HG03442 (cell line): ENCODE data around the gene LPAR1.

Experiments
- ATAC-seq: cut with Tn5 transposase; IDR thresholded peaks from one replicate; pipeline ENCODE4 v1.9.1; 2021; ENCODE audit warnings: mild to moderate bottlenecking, moderate library complexity; ENCODE audit not compliant: unreplicated experiment

The LPAR1 gene

DNA sequence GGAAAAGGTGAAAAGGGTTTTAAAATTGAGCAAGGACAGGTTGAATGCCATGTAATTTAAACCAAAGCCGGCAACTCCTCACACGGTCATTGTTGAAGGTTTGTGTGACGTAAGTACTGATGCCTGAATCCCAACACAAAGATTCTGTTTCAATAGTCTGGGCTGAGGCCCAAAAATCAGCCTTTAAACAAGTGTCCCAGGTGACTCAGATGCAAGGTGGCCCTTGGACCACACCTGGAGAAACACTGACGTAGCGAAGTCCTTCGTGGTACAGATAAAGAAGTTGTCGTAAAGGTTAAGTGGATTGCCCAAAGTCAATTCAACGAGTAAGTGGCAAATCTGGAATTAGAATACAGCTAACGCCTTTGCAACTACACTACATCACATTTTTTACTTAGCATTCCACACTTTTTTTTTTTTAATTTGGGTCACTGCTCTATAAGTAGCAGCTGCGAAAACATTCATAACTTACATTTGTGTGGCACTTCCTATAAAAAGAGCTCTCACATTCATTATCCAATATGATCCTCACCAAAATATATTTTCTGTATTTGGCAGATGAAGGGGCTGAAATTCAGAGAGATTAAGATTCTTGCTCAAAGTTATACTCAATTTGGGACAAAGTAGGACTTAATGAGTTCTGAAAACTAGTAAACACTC lies 111.3 kb downstream of the LPAR1 start:
- ATAC-seq, result no peak

- no peak for ATAC-seq
Observed at GRCh38 chr9:110923601-110924000, 114.7 kb downstream of the LPAR1 start.

DNA sequence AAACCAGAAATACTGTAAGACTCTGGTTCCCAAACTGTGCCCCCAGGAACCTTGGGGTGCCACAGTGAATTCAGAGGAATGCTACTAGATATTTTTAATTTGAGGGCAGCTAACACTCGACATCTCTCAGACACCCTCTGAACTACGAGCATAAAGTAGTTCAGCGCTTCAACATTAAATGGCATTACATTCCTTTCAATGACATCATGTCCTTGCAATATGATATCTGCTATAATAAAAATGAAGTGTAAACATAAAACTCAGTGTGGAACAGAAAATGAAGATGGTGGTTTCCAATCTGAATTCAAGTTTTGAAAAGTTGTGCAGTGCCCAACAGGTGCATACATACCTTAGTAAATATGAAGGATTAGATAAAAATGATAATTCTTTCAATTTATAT lies 116.1 kb downstream of the LPAR1 start:
- no peak for ATAC-seq

- ATAC-seq, result no peak
Observed at GRCh38 chr9:110921705-110922104, 116.6 kb downstream of the LPAR1 start.

DNA sequence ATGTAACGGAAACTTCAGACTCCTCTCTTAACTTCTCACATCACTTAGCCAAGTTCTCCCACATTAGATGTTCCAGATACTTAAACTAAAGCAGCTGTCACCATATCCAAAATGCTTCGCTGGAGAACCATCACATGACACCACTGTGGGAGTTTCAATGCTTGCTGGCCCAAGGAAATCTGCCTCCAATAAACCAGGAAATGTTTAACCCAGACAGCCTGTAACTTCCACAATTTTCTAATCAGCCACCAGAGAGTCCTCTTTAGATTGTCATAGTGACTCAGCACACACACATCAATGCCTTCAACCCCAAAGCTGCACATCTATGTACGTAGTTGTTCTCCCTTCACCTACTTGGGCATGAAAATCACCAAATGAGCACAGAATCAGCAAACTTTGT lies 118.7 kb downstream of the LPAR1 start:
- ATAC-seq, result no peak

DNA sequence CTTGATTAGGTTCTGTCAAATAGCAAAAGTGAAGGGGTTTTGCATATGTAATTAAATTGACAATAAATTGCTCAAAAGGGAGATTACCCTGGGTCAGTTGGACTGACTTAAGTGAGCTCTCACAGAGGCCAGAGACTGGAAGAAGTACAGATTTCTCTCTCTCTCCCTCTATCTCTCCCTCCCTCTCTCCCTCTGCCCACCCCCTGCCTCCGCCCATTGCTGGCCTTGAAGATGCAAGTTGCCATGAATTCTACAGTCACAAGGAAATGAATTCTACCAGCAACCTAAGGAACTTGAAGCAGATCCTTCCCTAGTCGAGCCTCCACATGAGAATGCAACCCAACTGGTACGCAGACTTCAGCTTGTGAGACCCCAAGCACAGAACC lies 119.2 kb downstream of the LPAR1 start:
- ATAC-seq, result no peak

GRCh38 chr9:110918316-110919049 lies 119.8 kb downstream of the LPAR1 start:
- no peak for ATAC-seq

- ATAC-seq, result no peak
Observed at GRCh38 chr9:110916403-110916802, 121.9 kb downstream of the LPAR1 start.

- no peak for ATAC-seq
Observed at GRCh38 chr9:110912419-110913291, 125.6 kb downstream of the LPAR1 start.

GRCh38 chr9:110911659-110912418 lies 126.4 kb downstream of the LPAR1 start:
- no peak for ATAC-seq

DNA sequence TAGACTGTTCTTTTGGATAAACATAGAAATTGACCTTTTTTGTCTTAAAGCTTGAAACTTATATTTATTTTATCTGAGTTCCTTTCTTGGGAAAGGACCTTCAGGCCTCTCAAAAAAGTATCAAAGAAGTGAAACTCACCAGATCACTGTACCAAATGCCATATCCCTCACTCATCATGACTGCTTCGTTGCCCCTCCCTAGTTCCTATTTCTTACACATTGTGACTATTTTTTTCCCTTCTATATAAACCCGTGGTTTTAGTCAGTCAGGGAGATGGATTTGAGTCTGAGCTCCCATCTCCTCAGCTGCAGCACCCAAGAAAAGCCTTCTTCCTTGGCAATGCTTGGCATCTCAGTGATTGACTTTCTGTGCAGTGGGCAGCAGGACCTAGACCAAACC lies 129.4 kb downstream of the LPAR1 start:
- no peak for ATAC-seq

DNA sequence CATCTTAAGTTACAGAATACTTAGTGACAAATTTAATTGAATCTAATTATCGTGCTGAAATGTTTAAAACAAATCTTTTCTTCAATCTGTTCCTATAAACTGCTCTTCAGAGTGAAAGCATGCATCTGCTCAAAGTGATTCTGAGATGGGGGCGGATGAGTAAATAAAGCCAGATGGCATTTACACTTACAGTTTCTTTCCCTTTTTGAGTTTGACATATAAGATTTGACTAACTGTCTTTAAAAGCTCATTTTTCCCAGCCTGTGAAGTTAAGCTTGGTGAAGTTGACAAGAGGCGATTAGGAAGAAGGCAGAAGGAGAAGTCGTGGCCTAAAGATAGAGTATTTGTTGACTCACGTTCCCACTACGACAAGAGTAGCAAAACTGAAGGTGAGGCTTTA lies 137.4 kb downstream of the LPAR1 start:
- no peak for ATAC-seq

DNA sequence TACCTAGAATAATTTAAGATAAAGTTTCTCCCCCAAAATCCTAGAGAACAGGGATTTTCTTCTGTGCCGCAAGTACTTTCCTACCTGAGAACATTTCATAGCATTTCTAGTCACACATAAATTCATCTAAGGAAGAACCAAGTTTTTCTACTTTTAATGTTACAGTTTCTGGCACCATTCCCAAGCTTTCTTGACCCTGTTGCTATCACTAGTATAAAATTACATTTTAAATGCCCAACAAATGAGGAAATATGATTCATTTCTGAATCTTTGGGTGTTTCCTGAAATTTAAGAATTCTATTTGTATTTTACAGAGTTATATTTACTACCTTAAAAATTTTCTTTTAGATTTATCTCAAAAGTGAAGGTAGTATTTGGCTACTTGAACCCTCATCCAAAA lies 137.8 kb downstream of the LPAR1 start:
- no peak for ATAC-seq

- ATAC-seq, result no peak
Observed at GRCh38 chr9:110898866-110899265, 139.4 kb downstream of the LPAR1 start.

DNA sequence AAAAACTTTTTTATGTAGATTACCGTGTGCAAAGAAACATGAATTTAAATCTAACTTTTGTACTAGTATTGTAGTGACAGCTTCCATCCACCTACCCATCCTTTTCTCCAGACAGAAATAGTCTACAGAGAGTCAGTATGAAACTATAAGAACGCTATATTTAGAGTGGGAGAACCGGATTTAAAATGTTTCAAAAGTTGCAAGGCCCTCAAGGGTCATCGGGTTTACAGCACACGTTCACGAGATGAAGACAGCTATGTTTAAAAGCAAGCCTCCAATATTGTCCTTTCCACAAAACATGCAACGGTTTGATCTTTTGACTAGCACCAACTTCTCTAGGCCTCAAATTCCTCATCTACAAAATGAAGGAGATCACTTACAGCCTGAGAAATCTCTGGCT lies 139.9 kb downstream of the LPAR1 start:
- ATAC-seq, result no peak

DNA sequence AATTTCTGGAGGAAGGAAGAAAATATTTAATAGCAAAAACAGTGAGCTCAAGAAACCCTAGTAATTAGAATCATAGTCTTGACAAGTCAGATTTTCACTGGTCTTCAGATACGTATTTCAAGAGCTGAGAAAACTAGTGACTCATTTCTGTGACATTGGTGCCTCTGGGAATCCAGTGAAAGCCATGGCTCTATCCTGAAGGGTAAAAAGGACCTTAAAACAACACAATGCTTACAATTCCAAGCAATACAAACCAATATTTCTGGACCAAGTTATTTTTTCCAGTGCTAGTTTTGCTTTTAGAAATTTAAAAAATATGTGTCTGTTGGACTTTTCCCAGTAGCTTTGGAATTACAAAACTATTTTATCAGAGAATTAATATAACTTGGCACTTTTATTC lies 140.3 kb downstream of the LPAR1 start:
- no peak for ATAC-seq

GRCh38 chr9:110895147-110895905 lies 142.9 kb downstream of the LPAR1 start:
- ATAC-seq, result no peak

- ATAC-seq, result no peak
Observed at GRCh38 chr9:110894731-110895130, 143.5 kb downstream of the LPAR1 start.

GRCh38 chr9:110892689-110893088 lies 145.6 kb downstream of the LPAR1 start:
- no peak for ATAC-seq

- ATAC-seq, result no peak
Observed at GRCh38 chr9:110891760-110892159, 146.5 kb downstream of the LPAR1 start.
